H4 (cell line): ENCODE results near the gene FZR1. TPM values are rescaled to one million over a fixed set of nuclear protein-coding genes. Genes with fewer than 3 reads are reported as not detected.

Experiments used
- DNase-seq: peaks from one replicate; pipeline ENCODE4 v3.0.0-alpha.2; 2015; ENCODE audit warnings: low spot score
- total RNA-seq: library from RNA; depleted of rRNA; stranded (reverse); fragments of >200 nt; shearing (Covaris generic); gene quantifications from 2 replicates; pipeline ENCODE4 v1.2.3, GENCODE V29; 2014; rRNA removed

The FZR1 gene
- total RNA-seq = 20.0 and 24.3 TPM in 2 replicates

- DNase-seq = peak; percentile 97
These were observed at the start of gene FZR1 for GRCh38 chr19:3505598-3506383. FZR1 (plus strand) TSS chr19:3506311; CDS start chr19:3522990, 16,679 bp downstream.

DNA sequence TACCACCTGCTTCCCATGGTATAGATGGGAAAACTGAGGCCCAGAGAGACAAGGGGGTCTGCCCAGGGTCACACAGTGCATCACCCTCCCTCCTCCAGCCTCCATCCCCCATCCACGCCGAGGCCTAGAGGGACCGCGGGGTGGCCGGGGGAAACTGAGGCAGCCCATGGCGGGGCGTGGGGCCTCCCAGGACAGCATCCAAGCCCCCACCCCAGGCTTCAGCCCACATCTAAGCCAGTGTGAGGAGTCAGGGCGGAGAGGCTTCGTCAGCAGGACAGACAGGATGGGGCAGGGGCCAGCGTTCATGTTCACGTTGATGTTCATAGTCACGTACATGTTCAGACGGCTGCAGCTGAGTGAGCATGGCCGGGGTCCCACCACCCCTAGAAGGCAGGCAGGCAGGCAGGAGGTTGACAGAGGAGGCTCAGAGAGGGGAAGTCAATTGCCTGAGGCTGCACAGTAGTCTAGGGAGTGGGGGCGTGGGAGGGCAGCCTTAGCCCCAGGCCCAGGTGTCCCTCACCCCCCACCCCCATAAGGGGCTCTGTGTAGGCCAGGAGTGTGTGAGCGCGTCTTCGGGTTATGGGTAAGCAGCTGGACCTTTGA, 49.1 kb upstream of the FZR1 start:
- no peak for DNase-seq

DNA sequence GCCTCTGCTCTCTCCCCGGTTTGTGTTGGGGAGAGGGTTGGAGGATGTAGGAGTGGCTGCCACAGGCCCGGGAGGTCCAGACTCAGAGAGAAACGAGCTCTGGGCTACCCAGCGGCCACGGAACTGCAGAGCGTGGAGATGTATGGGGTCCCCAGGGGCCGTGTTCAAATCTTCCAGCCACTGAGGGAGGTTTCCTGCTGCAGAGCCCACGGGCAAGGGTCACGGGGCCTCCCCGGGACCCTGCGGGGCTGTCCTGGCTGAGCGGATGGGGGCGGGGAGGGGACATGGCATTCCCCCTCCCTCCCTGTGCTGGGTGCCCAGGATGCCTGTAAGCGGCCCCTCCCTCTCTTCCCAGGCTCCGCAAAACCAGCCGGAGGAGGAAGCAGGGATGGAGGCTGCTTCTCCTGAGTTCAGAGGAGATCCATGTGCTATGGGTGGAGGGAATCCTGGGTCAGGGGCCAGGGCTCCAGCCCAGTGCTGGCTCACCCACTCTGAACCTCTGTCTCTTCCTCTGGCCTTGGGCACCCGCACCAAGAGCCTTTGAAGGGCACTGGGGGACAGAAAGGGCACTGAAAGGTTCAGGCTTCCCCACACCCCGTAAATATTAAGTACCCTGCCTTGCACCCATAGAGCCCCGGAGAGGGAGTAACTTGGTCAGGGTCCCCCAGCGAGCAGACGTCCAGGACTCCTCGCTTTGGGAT, 48.4 kb upstream of the FZR1 start:
- DNase-seq = no peak

- DNase-seq = no peak
These were observed 47.7 kb upstream of the FZR1 start for GRCh38 chr19:3458229-3459088.

- DNase-seq = peak; percentile 64
These were observed 46.8 kb upstream of the FZR1 start for GRCh38 chr19:3459089-3459881.

DNA sequence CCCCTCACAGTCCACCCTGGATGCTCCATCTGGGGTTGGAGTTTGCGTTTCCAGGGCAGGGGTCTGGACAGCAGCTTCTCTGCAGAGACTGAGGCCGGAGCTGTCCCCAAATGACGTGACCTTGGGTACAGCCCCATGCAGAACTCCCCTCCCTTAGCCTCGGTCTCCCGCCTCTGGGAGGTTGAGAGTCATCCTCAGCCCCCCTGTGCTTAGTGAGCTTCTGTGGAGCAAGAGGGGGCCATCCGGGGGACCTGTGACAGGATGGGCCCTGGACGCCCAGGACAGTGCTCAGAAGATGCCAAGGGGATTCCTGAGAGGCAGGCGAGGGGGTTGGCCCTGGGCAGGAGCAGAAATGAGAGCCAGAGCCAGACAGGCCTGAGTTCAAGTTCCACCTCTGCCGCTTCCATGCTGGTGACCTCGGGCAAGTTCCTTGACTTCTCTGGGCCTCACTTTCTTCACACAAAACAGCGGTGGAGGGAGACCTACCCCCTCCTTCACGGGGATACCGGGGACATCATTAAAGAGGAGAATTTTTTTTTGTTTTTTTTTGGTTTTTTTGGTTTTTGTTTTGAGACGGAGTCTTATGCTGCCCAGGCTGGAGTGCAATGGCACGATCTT, 46.0 kb upstream of the FZR1 start:
- no peak for DNase-seq

DNA sequence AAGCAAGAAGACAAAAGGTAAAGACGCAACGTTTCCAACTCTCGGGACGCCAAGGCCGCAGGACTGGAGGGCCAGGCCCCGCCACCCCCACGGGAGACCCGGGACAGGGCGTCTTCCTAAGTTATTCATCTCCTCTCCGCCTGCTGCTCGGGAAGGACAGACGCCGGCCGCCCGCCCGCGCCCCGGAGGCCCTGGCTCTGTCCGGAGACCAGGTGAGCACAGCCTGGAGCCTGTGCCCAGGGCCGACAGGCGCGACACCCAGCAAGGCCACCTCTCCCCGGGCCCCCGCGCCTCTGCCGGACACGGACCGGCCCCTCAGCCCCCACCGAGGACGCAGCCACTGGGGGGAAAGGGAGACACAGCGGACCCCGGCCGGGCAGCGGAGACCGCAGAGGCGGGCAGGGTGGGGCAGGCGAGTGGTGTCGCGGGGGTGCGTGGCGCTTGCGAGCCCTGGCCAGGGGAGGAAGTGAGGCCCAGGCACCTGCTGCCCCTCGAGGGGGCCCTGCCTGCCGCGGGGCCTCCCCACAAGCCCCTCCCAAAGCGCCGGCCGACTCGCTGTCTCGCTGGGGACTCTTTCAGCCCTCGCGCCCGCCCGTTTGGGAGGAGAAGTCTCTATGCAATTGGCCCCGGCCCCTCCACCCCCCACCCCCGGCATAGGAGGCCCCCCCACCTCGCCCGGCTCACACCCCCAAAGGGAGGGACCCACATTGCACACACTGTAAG, 43.0 kb upstream of the FZR1 start:
- DNase-seq = no peak

DNA sequence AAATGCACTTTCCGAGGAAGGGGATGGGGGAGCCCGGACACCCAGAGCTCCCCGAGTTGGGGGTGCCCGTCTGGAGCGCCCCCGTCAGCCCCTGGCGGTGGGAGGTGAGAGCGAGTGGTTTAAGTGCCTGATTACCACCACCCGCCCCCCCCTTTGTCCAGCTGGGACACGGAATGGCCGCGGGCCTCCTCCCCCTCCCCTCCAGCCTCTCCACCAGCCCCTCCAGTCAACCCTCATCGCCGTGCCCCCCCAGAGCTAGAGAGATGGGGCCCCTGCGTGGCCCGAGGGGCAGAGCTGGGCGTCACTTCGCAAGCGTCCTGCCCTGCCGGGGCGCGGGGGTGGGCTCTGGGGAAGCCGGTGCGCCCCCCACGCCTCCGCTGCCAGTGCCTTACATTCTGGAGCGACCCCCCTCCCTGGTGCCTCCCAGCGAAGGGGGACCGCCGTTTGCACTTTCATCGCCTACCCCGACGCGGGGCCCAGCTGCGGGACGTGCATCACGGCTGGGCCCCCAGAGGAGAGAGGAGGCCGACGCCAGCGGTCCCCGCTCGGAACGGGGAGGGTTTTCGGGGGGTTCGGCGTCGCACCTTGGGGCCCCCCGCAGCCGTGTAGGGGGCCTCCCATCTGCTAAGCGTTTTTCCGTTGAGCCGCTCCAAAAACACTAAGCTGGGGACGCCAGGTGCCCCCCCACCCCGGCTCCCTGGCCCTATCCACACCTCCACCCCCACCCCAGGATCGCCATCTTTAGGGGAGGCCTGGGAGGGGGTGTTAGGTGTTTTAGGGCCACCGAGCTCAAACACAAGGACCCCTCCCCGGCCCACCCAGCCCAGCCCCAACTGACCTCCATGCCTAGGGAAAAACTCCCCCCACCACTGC, 42.2 kb upstream of the FZR1 start:
- no peak for DNase-seq

GRCh38 chr19:3464587-3465235, 41.4 kb upstream of the FZR1 start:
- no peak for DNase-seq

- DNase-seq = no peak
These were observed 40.6 kb upstream of the FZR1 start for GRCh38 chr19:3465552-3465951.

- no peak for DNase-seq
These were observed 39.5 kb upstream of the FZR1 start for GRCh38 chr19:3466635-3467034.

DNA sequence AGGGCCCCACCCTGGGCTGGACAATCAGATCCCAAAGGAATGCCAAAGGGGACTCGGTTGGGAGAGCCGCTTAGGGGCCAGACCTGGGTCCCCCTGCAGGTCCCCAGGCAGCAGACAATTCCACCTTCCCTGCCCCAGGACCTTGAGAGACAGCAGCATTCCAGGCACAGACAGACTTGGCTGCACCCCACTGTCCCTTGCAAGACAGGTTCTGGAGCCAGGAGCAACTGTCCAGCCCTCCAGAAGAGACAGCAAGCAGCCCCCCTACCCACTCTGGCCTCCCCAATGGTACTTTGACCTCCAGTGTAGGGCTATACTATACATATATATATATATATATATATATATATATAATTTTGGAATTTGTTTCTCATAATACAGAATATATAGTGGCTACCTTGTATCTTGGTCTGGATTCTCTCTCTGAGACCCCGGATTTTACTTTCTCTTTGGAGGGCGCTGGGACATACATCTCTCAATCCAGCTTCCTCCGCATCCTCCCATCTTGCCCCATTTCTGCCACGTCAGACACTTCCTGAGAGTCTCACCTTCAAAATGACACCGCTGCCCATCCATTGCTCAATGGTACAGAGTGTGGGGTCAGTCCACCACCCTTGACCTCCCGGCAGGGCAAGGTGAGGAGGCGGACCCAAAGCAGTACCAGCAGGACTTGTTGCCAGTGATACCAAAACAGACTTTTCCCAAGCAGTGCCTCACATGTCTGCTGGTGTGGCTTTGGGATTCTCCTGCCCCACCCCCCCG, 38.5 kb upstream of the FZR1 start:
- no peak for DNase-seq

DNA sequence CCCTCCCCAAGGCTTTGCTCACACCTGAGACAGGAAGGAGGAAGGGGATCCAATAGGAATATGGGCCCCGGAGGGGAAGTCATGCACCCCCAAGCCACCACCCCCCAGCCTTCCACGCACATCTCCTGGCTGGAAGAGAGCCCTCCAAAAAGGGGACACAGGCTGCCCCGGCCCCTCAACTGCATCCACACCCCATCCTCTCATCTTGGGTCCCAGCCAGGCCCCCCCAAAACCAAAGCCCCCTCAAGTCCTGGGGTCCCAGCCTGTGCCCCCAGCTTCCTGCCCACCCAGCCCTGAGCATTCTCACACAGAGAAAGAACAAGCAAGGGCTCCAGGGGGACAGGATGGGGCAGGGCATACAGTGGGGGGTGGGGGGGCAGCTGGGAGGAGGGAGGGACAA, 37.9 kb upstream of the FZR1 start:
- DNase-seq = no peak

- DNase-seq = no peak
These were observed 36.2 kb upstream of the FZR1 start for GRCh38 chr19:3469638-3470499.

GRCh38 chr19:3470500-3471128, 35.5 kb upstream of the FZR1 start:
- no peak for DNase-seq
